ENCODE results near the gene MYH10. TPM values are rescaled to one million over a fixed set of nuclear protein-coding genes. Genes with fewer than 3 reads are reported as not detected.

MYH10 gene
- total RNA-seq, 2 donors from 2014 or later, result 12.4 to 17.0 TPM

DNA sequence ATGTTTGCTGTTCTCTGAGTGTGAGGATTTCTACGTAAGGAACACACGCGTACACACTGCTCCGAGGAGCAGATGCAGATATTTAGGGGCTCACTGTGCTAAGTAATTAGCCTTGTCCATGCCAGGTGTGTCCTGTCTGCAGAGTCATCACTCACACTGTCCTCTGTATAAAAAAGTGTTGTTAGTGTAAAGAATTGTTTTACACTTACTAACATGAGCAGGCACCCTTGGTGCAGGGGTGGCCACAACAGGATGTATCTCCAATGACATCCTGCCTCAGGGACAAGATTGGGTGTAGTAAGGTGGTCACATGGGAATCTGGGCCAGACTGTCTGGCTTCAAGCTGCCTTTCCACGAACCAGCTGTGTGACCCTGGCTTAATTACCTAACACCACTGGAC, 130.9 kb downstream of the MYH10 start:
- Histone ChIP-seq H3K36me3 (no peaks in the 10 kb centered on the region), H3K9ac (ENCODE audit: low read depth in 2 of 2, low read length in 2 of 2) (no peak overlapping the region), H3K4me3 (no peak overlapping the region), H3K9me3 (no peaks in the 10 kb centered on the region), H3K4me1 (no peaks in the 10 kb centered on the region), H3K27ac (no peak overlapping the region), H3K27me3 (no peaks in the 10 kb centered on the region)
- intact Hi-C loops (cut with DNase I), result no loop called here
- DNase-seq, result no peak
- TF ChIP-seq, protein P1, sequence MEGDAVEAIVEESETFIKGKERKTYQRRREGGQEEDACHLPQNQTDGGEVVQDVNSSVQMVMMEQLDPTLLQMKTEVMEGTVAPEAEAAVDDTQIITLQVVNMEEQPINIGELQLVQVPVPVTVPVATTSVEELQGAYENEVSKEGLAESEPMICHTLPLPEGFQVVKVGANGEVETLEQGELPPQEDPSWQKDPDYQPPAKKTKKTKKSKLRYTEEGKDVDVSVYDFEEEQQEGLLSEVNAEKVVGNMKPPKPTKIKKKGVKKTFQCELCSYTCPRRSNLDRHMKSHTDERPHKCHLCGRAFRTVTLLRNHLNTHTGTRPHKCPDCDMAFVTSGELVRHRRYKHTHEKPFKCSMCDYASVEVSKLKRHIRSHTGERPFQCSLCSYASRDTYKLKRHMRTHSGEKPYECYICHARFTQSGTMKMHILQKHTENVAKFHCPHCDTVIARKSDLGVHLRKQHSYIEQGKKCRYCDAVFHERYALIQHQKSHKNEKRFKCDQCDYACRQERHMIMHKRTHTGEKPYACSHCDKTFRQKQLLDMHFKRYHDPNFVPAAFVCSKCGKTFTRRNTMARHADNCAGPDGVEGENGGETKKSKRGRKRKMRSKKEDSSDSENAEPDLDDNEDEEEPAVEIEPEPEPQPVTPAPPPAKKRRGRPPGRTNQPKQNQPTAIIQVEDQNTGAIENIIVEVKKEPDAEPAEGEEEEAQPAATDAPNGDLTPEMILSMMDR (IDR thresholded peaks at IDR 0.05), result no peak

DNA sequence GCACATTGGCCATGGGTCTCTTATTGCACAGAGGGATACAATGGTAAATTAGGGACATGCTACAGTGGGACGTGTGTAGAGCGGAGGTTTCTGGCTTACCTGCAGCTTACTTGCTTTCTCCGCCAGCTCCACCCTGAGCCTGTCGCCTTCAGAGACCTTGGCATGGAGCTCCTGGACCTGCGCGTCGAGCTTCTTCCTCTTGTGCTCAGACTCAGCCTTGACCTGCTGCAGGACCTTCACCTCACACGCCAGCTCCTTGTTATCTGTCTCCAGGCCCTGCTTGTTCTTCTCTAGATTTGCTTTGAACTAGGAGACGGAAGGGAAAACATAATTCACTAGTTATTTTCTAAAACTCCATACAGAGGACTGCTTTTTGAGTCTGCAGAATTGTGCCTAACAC, 131.4 kb downstream of the MYH10 start:
- intact Hi-C loops (cut with DNase I), result no loop called here
- Histone ChIP-seq H3K36me3 (no peaks in the 10 kb centered on the region), H3K4me1 (no peaks in the 10 kb centered on the region), H3K4me3 (no peak overlapping the region), H3K27ac (no peak overlapping the region), H3K27me3 (no peaks in the 10 kb centered on the region), H3K9me3 (no peaks in the 10 kb centered on the region), H3K9ac (ENCODE audit: low read depth in 2 of 2, low read length in 2 of 2) (no peak overlapping the region)
- no peak for DNase-seq
- TF ChIP-seq, protein P1 (IDR thresholded peaks at IDR 0.05), result no peak

DNA sequence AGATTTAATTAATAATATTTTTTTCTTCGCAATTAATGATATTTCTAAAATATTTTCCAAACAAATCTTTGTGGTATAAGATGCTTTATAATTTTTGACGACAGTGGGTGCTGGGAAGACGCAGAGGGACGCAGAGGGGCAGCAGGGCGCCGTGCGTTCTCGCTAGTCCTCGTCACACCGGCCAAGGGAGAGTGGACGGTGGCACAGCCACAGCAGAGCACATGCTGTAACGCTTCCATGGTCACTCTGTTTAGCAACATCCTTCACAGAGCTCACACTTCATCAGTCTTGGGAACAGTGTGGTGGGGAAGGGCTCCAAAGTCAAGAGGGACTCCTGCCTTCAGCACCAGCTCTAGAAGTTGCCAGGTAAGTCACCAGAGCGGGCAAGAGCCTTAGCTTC, 134.4 kb downstream of the MYH10 start:
- no peaks in the 10 kb centered on the region for H3K36me3 ChIP-seq

DNA sequence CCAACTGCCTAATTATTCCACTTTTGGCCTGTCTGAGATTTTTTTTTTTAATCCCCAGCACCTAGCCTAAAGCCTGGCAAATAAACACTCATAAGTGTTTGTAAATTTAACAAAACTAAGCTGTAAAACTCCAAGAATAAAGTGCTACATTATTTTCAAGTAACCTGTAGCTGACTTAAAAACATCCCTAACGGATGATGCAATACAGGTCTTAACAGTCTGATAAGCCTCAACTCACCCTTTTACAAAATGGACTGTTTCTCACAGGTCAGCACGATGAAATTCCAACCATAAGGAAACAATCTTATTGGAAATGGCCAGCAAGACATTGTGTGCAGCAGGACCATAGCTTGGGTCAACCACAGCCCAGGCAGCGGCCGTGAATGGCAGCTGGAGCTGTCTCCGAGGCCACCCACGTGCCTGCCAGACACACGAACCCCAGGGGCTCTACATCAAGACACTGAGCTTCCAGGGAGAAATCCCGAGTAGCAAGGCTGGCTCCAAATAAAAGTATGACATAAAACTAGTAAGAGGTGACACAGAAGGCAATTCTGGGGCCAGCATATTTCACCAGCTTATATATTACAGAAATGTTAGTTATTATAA, 135.9 kb downstream of the MYH10 start:
- intact Hi-C loops (cut with DNase I), result no loop called here
- H3K4me3 ChIP-seq, result no peak overlapping the region
- TF ChIP-seq, protein P1 (IDR thresholded peaks at IDR 0.05), result no peak
- H3K27me3 ChIP-seq, result no peaks in the 10 kb centered on the region
- no peaks in the 10 kb centered on the region for H3K4me1 ChIP-seq
- DNase-seq, result no peak
- no peaks in the 10 kb centered on the region for H3K9me3 ChIP-seq
- no peak overlapping the region for H3K9ac ChIP-seq (ENCODE audit: low read depth in 2 of 2, low read length in 2 of 2)
- H3K36me3 ChIP-seq, result no peaks in the 10 kb centered on the region
- no peak overlapping the region for H3K27ac ChIP-seq

More for the DNA sequence above, 134.4 kb downstream of the MYH10 start:
- intact Hi-C loops (cut with DNase I), result no loop called here
- Histone ChIP-seq H3K27ac (no peak overlapping the region), H3K4me1 (no peaks in the 10 kb centered on the region), H3K27me3 (no peaks in the 10 kb centered on the region), H3K9ac (ENCODE audit: low read depth in 2 of 2, low read length in 2 of 2) (no peak overlapping the region), H3K4me3 (no peak overlapping the region), H3K9me3 (no peaks in the 10 kb centered on the region)
- TF ChIP-seq, protein P1 (IDR thresholded peaks at IDR 0.05), result no peak
- DNase-seq, result no peak

DNA sequence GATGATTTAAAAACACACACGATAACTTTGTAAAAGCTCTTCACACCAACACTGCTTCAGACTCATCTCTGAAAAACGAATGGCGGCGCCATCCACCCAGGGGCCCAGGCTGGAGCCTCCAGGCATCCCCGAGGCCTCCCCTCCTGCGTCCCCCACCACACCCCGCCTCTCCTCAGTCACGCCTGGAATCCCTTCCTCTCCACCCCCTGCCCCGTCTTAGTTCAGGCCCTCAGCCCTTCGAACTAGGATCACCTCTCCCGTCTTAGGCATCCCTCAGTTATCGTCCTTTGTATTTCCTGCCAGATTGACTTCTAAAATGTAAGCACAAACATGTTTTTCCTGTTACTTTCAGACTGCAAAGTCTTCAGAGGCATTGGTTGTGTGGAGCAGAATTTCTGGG, 136.5 kb downstream of the MYH10 start:
- intact Hi-C loops (cut with DNase I), result no loop called here
- TF ChIP-seq, protein P1 (IDR thresholded peaks at IDR 0.05), result no peak
- no peaks in the 10 kb centered on the region for H3K9me3 ChIP-seq
- no peak for DNase-seq
- no peaks in the 10 kb centered on the region for H3K36me3 ChIP-seq
- no peak overlapping the region for H3K4me3 ChIP-seq
- H3K9ac ChIP-seq (ENCODE audit: low read depth in 2 of 2, low read length in 2 of 2), result no peak overlapping the region
- H3K27ac ChIP-seq, result no peak overlapping the region
- H3K27me3 ChIP-seq, result no peaks in the 10 kb centered on the region
- H3K4me1 ChIP-seq, result no peaks in the 10 kb centered on the region

Data from colonic mucosa (tissue), 4 donors.